B cell (primary cell): ENCODE results near the gene KCNE1.

ENCODE experiments used
- CTCF ChIP-seq: fragments of 200-600 bp; IDR thresholded peaks from one replicate; pipeline ENCODE4 v1.8.0; 2022; ENCODE audit warnings: antibody characterized with exemption, mild to moderate bottlenecking
- EZH2 ChIP-seq: IDR thresholded peaks from 2 replicates; pipeline ENCODE4 v1.6.1; 2012; ENCODE audit warnings: borderline replicate concordance, low read depth, mild to moderate bottlenecking, moderate library complexity, low read length; ENCODE audit not compliant: insufficient read depth, poor library complexity, severe bottlenecking

- TF ChIP-seq CTCF (no peak), EZH2 (no peak)
Observed at GRCh38 chr21:34537838-34538237, 25.8 kb upstream of the KCNE1 start.
